HepG2 (cell line): Measurements from ENCODE around the gene MYO5B. TPM values are rescaled to one million over a fixed set of nuclear protein-coding genes. Genes with fewer than 3 reads are reported as not detected.
A peak's percentile ranks its signal among the peaks of the same experiment; 100 is the strongest.

Experiments used
- AGO2 ChIP-seq: fragments of 200-400 bp; formaldehyde crosslinking; optimal IDR thresholded peaks from 2 replicates; pipeline ENCODE3; 2017; ENCODE audit warnings: mild to moderate bottlenecking, low read depth, low read length, moderate library complexity
- CAMTA2 ChIP-seq: sonication (generic); formaldehyde crosslinking; IDR thresholded peaks from 2 replicates; pipeline ENCODE4 v1.4.0; 2020; ENCODE audit warnings: mild to moderate bottlenecking, missing genetic modification reagents, borderline replicate concordance
- CBX5 ChIP-seq: sonication (generic); formaldehyde crosslinking; IDR thresholded peaks from 2 replicates; pipeline ENCODE4 v1.4.0; 2020; ENCODE audit warnings: missing genetic modification reagents, borderline replicate concordance
- DMAP1 ChIP-seq: IDR thresholded peaks from 2 replicates; pipeline ENCODE4 v1.6.1; 2016
- HNF4A ChIP-seq: sonication (generic); formaldehyde crosslinking; IDR thresholded peaks from 2 replicates; pipeline ENCODE4 v1.4.0; 2020; ENCODE audit warnings: missing genetic modification reagents
- HOXD1 ChIP-seq: sonication (generic); formaldehyde crosslinking; IDR thresholded peaks from 2 replicates; pipeline ENCODE4 v1.5.0; 2020; ENCODE audit warnings: missing genetic modification reagents
- ISX ChIP-seq: sonication (generic); formaldehyde crosslinking; conservative IDR thresholded peaks from 2 replicates; pipeline ENCODE4 v1.5.0; 2020; ENCODE audit warnings: missing genetic modification reagents
- KDM2A ChIP-seq: sonication (generic); formaldehyde crosslinking; IDR thresholded peaks from 2 replicates; pipeline ENCODE4 v1.4.0; 2020; ENCODE audit warnings: low read depth, missing genetic modification reagents, borderline replicate concordance
- KLF9 ChIP-seq: IDR thresholded peaks from 2 replicates; pipeline ENCODE4 v1.6.1; 2016; ENCODE audit warnings: low read depth
- NPAS2 ChIP-seq: sonication (generic); formaldehyde crosslinking; IDR thresholded peaks from 2 replicates; pipeline ENCODE4 v1.8.0; 2022; ENCODE audit warnings: mild to moderate bottlenecking, missing genetic modification reagents, borderline replicate concordance
- PPARG ChIP-seq: conservative IDR thresholded peaks from 2 replicates; pipeline ENCODE4 v1.6.1; 2016; ENCODE audit warnings: missing biosample characterization, missing genetic modification reagents
- SIN3A ChIP-seq: IDR thresholded peaks from 2 replicates; pipeline ENCODE4 v1.6.1; 2011; ENCODE audit warnings: low read depth, mild to moderate bottlenecking, control low read depth, low read length, borderline replicate concordance
- SMARCE1 ChIP-seq: fragments of 450-650 bp; IDR thresholded peaks from 2 replicates; pipeline ENCODE4 v1.6.1; 2017; ENCODE audit warnings: borderline replicate concordance
- SRY ChIP-seq: sonication (generic); formaldehyde crosslinking; IDR thresholded peaks from 2 replicates; pipeline ENCODE4 v1.8.0; 2022; ENCODE audit warnings: mild to moderate bottlenecking, missing genetic modification reagents
- TCF7L2 ChIP-seq: IDR thresholded peaks from 2 replicates; pipeline ENCODE4 v1.6.1; 2011; ENCODE audit warnings: mild to moderate bottlenecking, low read depth, low read length, moderate library complexity
- TSC22D2 ChIP-seq: sonication (generic); formaldehyde crosslinking; IDR thresholded peaks from 2 replicates; pipeline ENCODE4 v1.5.1; 2020; ENCODE audit warnings: missing genetic modification reagents, mild to moderate bottlenecking, borderline replicate concordance
- XRCC5 ChIP-seq: fragments of 200-400 bp; formaldehyde crosslinking; optimal IDR thresholded peaks from 2 replicates; pipeline ENCODE3; 2017; ENCODE audit warnings: mild to moderate bottlenecking, low read length
- ZBTB7A ChIP-seq: sonication (generic); formaldehyde crosslinking; IDR thresholded peaks from 2 replicates; pipeline ENCODE4 v1.8.0; 2022; ENCODE audit warnings: mild to moderate bottlenecking, missing genetic modification reagents
- ZFX ChIP-seq: sonication (generic); formaldehyde crosslinking; IDR thresholded peaks from 2 replicates; pipeline ENCODE4 v1.4.0; 2020; ENCODE audit warnings: mild to moderate bottlenecking, low read depth, missing genetic modification reagents, moderate library complexity
- ZFYVE20 ChIP-seq: sonication (generic); formaldehyde crosslinking; IDR thresholded peaks from 2 replicates; pipeline ENCODE4 v1.8.0; 2023; ENCODE audit warnings: low read depth, mild to moderate bottlenecking, moderate library complexity, missing genetic modification reagents, borderline replicate concordance
- ZMYM2 ChIP-seq: sonication (generic); formaldehyde crosslinking; IDR thresholded peaks from 2 replicates; pipeline ENCODE4 v1.8.0; 2022; ENCODE audit warnings: mild to moderate bottlenecking, missing genetic modification reagents
- ZNF207 ChIP-seq: fragments of 450-650 bp; IDR thresholded peaks from 2 replicates; pipeline ENCODE4 v1.6.1; 2016; ENCODE audit warnings: antibody characterized with exemption, borderline replicate concordance
- ZNF333 ChIP-seq: sonication (generic); formaldehyde crosslinking; IDR thresholded peaks from 2 replicates; pipeline ENCODE4 v1.4.0; 2020; ENCODE audit warnings: mild to moderate bottlenecking, missing genetic modification reagents, borderline replicate concordance
- ZNF614 ChIP-seq: IDR thresholded peaks from 2 replicates; pipeline ENCODE4 v1.6.1; 2018; ENCODE audit warnings: missing biosample characterization, missing genetic modification reagents, inconsistent platforms, borderline replicate concordance
- ZNF83 ChIP-seq: sonication (generic); formaldehyde crosslinking; IDR thresholded peaks from 2 replicates; pipeline ENCODE4 v1.4.0; 2020; ENCODE audit warnings: missing genetic modification reagents, mild to moderate bottlenecking, borderline replicate concordance
- polyA plus RNA-seq, 8 experiments: library from polyadenylated mRNA; depleted of rRNA in 3 of 8; stranded (reverse) in 7 of 8; unstranded in 1 of 8; fragments of >200 nt; fragmentation: Illumina TruSeq in 4 of 8; extraction: Trizol in 4 of 8; gene quantifications; 2 replicates each; pipeline versions ENCODE4 v1.2.1 to v1.2.3, GENCODE V29; 2011 to 2016; ENCODE audit warnings: low read depth in 4 of 8, missing spikeins in 1 of 8, mixed read lengths in 1 of 8; ENCODE audit not compliant: insufficient read depth in 1 of 8
- total RNA-seq, 5 experiments: library from RNA; depleted of rRNA; stranded (reverse); fragments of >200 nt; fragmentation: Illumina TruSeq; extraction: Trizol; gene quantifications; 2 replicates each; pipeline ENCODE4 v1.2.3, GENCODE V29; 2016; ENCODE audit warnings: low read depth in 1 of 5
- TF ChIP-seq, protein P1 (sequence below): IDR thresholded peaks from 2 replicates; pipeline ENCODE4 v1.6.1; 2016
- TF ChIP-seq, protein P2 (sequence below): sonication (generic); formaldehyde crosslinking; IDR thresholded peaks from 2 replicates; pipeline ENCODE4 v1.5.1; 2020; ENCODE audit warnings: mild to moderate bottlenecking, missing genetic modification reagents

Gene MYO5B
- total and polyA plus RNA-seq, 2 of the 13 experiments (the other 11 are each of a cell fraction or from before 2014, with no cell fraction given): 13.1 to 24.0 TPM

DNA sequence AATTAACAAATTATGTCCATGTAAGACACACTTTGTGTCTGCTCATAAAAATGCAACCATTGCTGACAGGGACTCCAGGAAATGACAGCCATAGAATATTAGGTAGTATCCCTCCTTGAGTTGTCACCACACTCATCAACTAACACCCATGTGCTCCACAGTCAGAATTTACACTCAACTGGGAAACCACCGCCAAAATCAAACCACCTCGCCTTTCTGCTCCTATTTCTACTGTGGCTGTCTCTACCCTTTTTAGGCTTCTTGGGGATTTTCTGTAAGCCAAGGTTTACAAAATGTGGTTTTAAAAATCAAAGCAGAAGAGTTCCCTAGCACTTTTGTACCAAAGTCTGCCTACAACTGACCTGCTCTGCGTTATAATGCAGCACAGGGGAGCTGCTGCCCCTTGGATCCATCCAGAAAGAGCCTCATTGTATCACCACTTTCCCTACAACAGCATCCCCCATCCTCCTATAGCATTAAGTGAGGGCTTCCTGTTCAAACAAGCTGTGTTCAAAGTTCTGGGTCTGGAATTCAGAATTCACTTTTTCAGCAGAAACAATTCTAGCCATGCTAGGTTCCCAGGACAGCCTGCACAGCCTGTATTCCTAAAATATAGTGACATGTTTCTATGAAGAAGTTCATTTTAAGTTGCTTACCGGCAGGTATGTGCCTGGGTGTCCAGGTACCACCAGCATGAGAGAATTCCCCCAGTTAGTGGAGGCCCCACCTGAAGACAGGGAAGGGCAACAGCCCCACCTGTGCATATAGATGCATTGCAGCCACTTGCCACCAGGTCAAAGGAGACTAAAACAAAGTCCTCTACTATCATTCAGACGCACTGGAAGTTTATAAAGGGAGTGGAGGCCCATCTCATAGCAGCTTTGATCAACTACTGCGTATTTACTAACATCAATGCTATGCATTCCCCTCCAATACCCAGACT lies 104.3 kb downstream of the MYO5B start (continued):
- TF ChIP-seq SRY (CRISPR knock-in tag) (no peak), PPARG (CRISPR knock-in tag) (0 out of 2 replicates have a peak, but pooled peaks have one; percentile 46), HNF4A (peak; percentile 83), TCF7L2 (no peak), DMAP1 (CRISPR knock-in tag) (no peak), ZMYM2 (CRISPR knock-in tag) (no peak), ISX (CRISPR knock-in tag) (no peak), AGO2 (no peak), KDM2A (CRISPR knock-in tag) (no peak), ZFX (CRISPR knock-in tag) (peak; percentile 25; the same call in 1 of the 2 replicates), NPAS2 (CRISPR knock-in tag) (no peak), ZBTB7A (no peak), ZNF614 (peak; percentile 40; the same call in 1 of the 2 replicates), TSC22D2 (CRISPR knock-in tag) (no peak), SMARCE1 (no peak), HOXD1 (CRISPR knock-in tag) (no peak), XRCC5 (peak; percentile 15), CAMTA2 (CRISPR knock-in tag) (no peak), CBX5 (CRISPR knock-in tag) (no peak), ZNF83 (CRISPR knock-in tag) (no peak), SIN3A (no peak), ZFYVE20 (no peak), KLF9 (no peak), ZNF333 (CRISPR knock-in tag) (no peak), ZNF207 (no peak)
- TF ChIP-seq, protein P1, sequence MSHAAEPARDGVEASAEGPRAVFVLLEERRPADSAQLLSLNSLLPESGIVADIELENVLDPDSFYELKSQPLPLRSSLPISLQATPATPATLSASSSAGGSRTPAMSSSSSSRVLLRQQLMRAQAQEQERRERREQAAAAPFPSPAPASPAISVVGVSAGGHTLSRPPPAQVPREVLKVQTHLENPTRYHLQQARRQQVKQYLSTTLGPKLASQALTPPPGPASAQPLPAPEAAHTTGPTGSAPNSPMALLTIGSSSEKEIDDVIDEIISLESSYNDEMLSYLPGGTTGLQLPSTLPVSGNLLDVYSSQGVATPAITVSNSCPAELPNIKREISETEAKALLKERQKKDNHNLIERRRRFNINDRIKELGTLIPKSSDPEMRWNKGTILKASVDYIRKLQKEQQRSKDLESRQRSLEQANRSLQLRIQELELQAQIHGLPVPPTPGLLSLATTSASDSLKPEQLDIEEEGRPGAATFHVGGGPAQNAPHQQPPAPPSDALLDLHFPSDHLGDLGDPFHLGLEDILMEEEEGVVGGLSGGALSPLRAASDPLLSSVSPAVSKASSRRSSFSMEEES (CRISPR knock-in tag): 0 out of 2 replicates have a peak, but pooled peaks have one; percentile 28
- TF ChIP-seq, protein P2, sequence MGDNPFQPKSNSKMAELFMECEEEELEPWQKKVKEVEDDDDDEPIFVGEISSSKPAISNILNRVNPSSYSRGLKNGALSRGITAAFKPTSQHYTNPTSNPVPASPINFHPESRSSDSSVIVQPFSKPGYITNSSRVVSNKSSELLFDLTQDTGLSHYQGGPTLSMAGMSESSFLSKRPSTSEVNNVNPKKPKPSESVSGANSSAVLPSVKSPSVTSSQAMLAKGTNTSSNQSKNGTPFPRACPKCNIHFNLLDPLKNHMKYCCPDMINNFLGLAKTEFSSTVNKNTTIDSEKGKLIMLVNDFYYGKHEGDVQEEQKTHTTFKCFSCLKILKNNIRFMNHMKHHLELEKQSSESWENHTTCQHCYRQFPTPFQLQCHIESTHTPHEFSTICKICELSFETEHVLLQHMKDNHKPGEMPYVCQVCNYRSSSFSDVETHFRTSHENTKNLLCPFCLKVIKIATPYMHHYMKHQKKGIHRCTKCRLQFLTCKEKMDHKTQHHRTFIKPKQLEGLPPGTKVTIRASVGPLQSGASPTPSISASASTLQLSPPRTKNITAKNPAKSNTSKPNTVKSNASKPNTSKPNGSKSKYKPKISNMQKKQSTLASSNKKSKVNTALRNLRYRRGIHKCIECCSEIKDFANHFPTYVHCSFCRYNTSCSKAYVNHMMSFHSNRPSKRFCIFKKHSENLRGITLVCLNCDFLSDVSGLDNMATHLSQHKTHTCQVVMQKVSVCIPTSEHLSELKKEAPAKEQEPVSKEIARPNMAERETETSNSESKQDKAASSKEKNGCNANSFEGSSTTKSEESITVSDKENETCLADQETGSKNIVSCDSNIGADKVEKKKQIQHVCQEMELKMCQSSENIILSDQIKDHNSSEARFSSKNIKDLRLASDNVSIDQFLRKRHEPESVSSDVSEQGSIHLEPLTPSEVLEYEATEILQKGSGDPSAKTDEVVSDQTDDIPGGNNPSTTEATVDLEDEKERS: no peak
